HuH-7.5 (cell line): ENCODE results near the gene LINC00237.

Experiments
- DNase-seq: peaks from one replicate; pipeline ENCODE4 v3.0.0; 2011; ENCODE audit warnings: low spot score

Gene LINC00237

GRCh38 chr20:21106171-21107017, at the start of gene LINC00237:
Gene LINC00237 (minus strand): TSS chr20:21106358.
- DNase-seq = no peak

- no peak for DNase-seq
These were observed 49.1 kb upstream of the LINC00237 start for GRCh38 chr20:21155268-21155667.

- DNase-seq = no peak
These were observed 48.5 kb upstream of the LINC00237 start for GRCh38 chr20:21154692-21155091.

GRCh38 chr20:21151791-21152190, 45.6 kb upstream of the LINC00237 start:
- DNase-seq = no peak

GRCh38 chr20:21149344-21149743, 43.2 kb upstream of the LINC00237 start:
- DNase-seq = no peak

GRCh38 chr20:21147593-21147992, 41.4 kb upstream of the LINC00237 start:
- DNase-seq = no peak

GRCh38 chr20:21146215-21146614, 40.1 kb upstream of the LINC00237 start:
- no peak for DNase-seq

- DNase-seq = no peak
These were observed 39.3 kb upstream of the LINC00237 start for GRCh38 chr20:21145424-21145823.

GRCh38 chr20:21143194-21143890, 37.2 kb upstream of the LINC00237 start:
- DNase-seq = no peak

- DNase-seq = no peak
These were observed 35.7 kb upstream of the LINC00237 start for GRCh38 chr20:21141825-21142224.

GRCh38 chr20:21139881-21140566, 33.9 kb upstream of the LINC00237 start:
- peak; percentile 22 for DNase-seq

- DNase-seq = no peak
These were observed 30.9 kb upstream of the LINC00237 start for GRCh38 chr20:21137078-21137477.

GRCh38 chr20:21136015-21136732, 30.0 kb upstream of the LINC00237 start:
- no peak for DNase-seq

- no peak for DNase-seq
These were observed 28.8 kb upstream of the LINC00237 start for GRCh38 chr20:21134883-21135493.

GRCh38 chr20:21133917-21134622, 27.9 kb upstream of the LINC00237 start:
- no peak for DNase-seq

- DNase-seq = no peak
These were observed 27.2 kb upstream of the LINC00237 start for GRCh38 chr20:21133404-21133803.

GRCh38 chr20:21129861-21130260, 23.7 kb upstream of the LINC00237 start:
- no peak for DNase-seq

- DNase-seq = no peak
These were observed 21.2 kb upstream of the LINC00237 start for GRCh38 chr20:21127201-21127981.

GRCh38 chr20:21126581-21126870, 20.4 kb upstream of the LINC00237 start:
- DNase-seq = no peak

GRCh38 chr20:21125849-21126580, 19.9 kb upstream of the LINC00237 start, which contains the start of gene KIZ:
Gene KIZ (plus strand): TSS chr20:21126082. CDS start chr20:21126116, 34 bp downstream.
- DNase-seq = peak; percentile 90
